GM06990 (cell line): ENCODE data around the gene SEC24B.

ENCODE experiments used
- DNase-seq: peaks from one replicate; pipeline ENCODE4 v3.0.0-alpha.2; 2011; ENCODE audit not compliant: insufficient read length; ENCODE audit errors: extremely low read depth
- H3K27me3 ChIP-seq: replicated peaks from 2 replicates; pipeline ENCODE4 v1.6.0; 2011; ENCODE audit warnings: low read length; ENCODE audit not compliant: control insufficient read depth, insufficient read depth
- H3K36me3 ChIP-seq: 2 replicates; pipeline ENCODE4 v1.5.1; 2011; ENCODE audit warnings: low read length; ENCODE audit not compliant: control insufficient read depth, insufficient read depth
- H3K4me3 ChIP-seq: replicated peaks from 2 replicates; pipeline ENCODE4 v1.5.1; 2011; ENCODE audit warnings: low read depth, mild to moderate bottlenecking, control low read depth, low read length
- CTCF ChIP-seq: IDR thresholded peaks from 2 replicates; pipeline ENCODE4 v1.5.1; 2011; ENCODE audit warnings: low read length, control low read depth, mild to moderate bottlenecking, inconsistent platforms; ENCODE audit not compliant: insufficient read depth, poor library complexity, severe bottlenecking

Gene SEC24B

DNA sequence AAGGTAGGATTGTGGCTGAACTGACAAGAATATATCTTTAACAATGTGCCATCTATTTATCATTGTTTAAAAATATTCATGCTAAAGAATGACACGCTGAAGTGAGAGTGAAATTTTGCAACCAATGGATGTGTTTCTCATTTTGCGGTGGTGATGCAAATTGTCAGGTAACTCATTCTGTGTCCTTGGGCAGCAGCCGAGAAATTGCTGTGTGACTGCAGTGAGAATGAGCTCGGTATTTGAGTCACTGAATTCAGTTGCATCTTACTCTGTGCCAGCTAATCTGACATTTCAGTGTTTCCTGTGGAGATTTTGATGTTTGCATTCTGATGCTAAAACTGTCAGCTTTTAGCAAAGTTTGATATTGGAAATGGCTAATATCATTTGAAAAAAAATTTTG is 154.6 kb downstream of the SEC24B start:
- no peaks in the 10 kb centered on the region for H3K27me3 ChIP-seq
- no peak for TF ChIP-seq CTCF
- H3K4me3 ChIP-seq, result no peak overlapping the region
- peak; percentile 34 for DNase-seq
- no peaks in the 10 kb centered on the region for H3K36me3 ChIP-seq

- Histone ChIP-seq H3K4me3 (no peak overlapping the region), H3K27me3 (no peaks in the 10 kb centered on the region), H3K36me3 (no peaks in the 10 kb centered on the region)
- TF ChIP-seq CTCF, result no peak
- no peak for DNase-seq
Measured at GRCh38 chr4:109589119-109589518, 155.5 kb downstream of the SEC24B start.

DNA sequence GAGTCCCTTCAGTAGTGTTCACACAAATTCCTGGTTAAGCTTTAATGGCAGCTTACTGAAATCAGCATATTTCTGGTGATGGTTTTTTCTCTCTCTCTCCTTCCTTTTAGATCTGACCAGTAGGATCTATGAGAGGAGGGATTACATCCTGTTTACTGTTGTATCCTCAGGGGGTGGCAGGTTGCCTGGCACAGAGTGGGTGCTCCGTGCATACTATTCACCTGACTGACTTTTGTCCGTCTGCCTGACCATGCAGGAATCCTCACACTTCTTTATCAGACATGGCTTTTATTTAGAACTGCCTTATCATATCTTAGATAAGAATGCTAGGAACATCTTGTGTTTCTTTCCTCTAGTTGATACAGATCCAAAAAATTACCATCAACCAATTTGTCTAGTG is 156.0 kb downstream of the SEC24B start:
- TF ChIP-seq CTCF, result no peak
- no peak for DNase-seq

More for the DNA sequence above, 156.0 kb downstream of the SEC24B start:
- no peak overlapping the region for H3K4me3 ChIP-seq
- no peaks in the 10 kb centered on the region for H3K36me3 ChIP-seq
- no peaks in the 10 kb centered on the region for H3K27me3 ChIP-seq
